Fibroblast of lung (primary cell): ENCODE results near the gene AKAP6. TPM values are rescaled to one million over a fixed set of nuclear protein-coding genes. Genes with fewer than 3 reads are reported as not detected.

Experiments
- DNase-seq, 2 donors: peaks; one replicate each; pipeline versions ENCODE4 v3.0.0 to v3.0.0-alpha.2; 2010; ENCODE audit warnings: low read depth in 2 of 2
- H2AFZ ChIP-seq: 2 replicates; pipeline ENCODE4 v1.5.1; 2012; ENCODE audit warnings: low read length, control low read depth, inconsistent platforms
- H3K27ac ChIP-seq: 2 replicates; pipeline ENCODE4 v1.5.1; 2011; ENCODE audit warnings: low read length, control low read depth; ENCODE audit not compliant: insufficient read depth
- H3K27me3 ChIP-seq: 2 replicates; pipeline ENCODE4 v1.5.1; 2011; ENCODE audit warnings: mild to moderate bottlenecking, low read length; ENCODE audit not compliant: control insufficient read depth, insufficient read depth
- H3K36me3 ChIP-seq: 2 replicates; pipeline ENCODE4 v1.5.1; 2011; ENCODE audit warnings: low read length; ENCODE audit not compliant: control insufficient read depth, insufficient read depth
- H3K4me1 ChIP-seq: 2 replicates; pipeline ENCODE4 v1.5.1; 2011; ENCODE audit warnings: low read length; ENCODE audit not compliant: control insufficient read depth, insufficient read depth; ENCODE audit errors: extremely low read depth
- H3K4me2 ChIP-seq: 2 replicates; pipeline ENCODE4 v1.5.1; 2011; ENCODE audit warnings: low read length, control low read depth; ENCODE audit not compliant: insufficient read depth; ENCODE audit errors: extremely low read depth
- H3K4me3 ChIP-seq, 4 experiments: fragments of 200-600 bp in 1 of 4; sonication (generic) in 1 of 4; replicated peaks in 1 of 4; 2 replicates each; pipeline ENCODE4 v1.5.1; 2011 to 2016; ENCODE audit warnings: low read length in 4 of 4, low read depth in 3 of 4, mild to moderate bottlenecking in 3 of 4, control low read depth in 2 of 4, inconsistent platforms in 1 of 4, mixed read lengths in 1 of 4; ENCODE audit not compliant: insufficient read depth in 1 of 4; ENCODE audit errors: control extremely low read depth in 1 of 4
- H3K79me2 ChIP-seq: 2 replicates; pipeline ENCODE4 v1.5.1; 2012; ENCODE audit warnings: mild to moderate bottlenecking, low read length, inconsistent platforms; ENCODE audit not compliant: control insufficient read depth, insufficient read depth
- H3K9ac ChIP-seq: 2 replicates; pipeline ENCODE4 v1.5.1; 2011; ENCODE audit warnings: mild to moderate bottlenecking, low read length, control low read depth; ENCODE audit not compliant: insufficient read depth
- H3K9me3 ChIP-seq: 2 replicates; pipeline ENCODE4 v1.5.1; 2012; ENCODE audit warnings: low read depth, low read length; ENCODE audit not compliant: control insufficient read depth, insufficient read depth
- H4K20me1 ChIP-seq: 2 replicates; pipeline ENCODE4 v1.5.1; 2011; ENCODE audit warnings: low read length; ENCODE audit not compliant: control insufficient read depth, insufficient read depth; ENCODE audit errors: extremely low read depth
- CTCF ChIP-seq, 2 donors: IDR thresholded peaks in 1 of 2; conservative IDR thresholded peaks in 1 of 2; 1 replicate in 1 of 2; 2 replicates in 1 of 2; pipeline ENCODE4 v1.5.1; 2011 to 2012; ENCODE audit warnings: low read length in 2 of 2, control low read depth in 1 of 2, inconsistent platforms in 1 of 2, low read depth in 1 of 2, mild to moderate bottlenecking in 1 of 2
- EZH2 ChIP-seq: IDR thresholded peaks from 2 replicates; pipeline ENCODE4 v1.5.1; 2012; ENCODE audit warnings: low read length, control low read depth, mild to moderate bottlenecking; ENCODE audit errors: missing control alignments
- polyA plus RNA-seq, 2 donors: library from polyadenylated mRNA; depleted of rRNA in 1 of 2; stranded (reverse) in 1 of 2; unstranded in 1 of 2; fragments of >200 nt; gene quantifications; 2 replicates each; pipeline ENCODE4 v1.2.1, GENCODE V29; 2011 to 2012; ENCODE audit warnings: missing spikeins in 1 of 2
- total RNA-seq: library from RNA; depleted of rRNA; stranded (reverse); fragments of >200 nt; gene quantifications from 2 replicates; pipeline ENCODE4 v1.2.1, GENCODE V29; 2014

The AKAP6 gene
- total and polyA plus RNA-seq, 2 donors (not counting 1 experiment from before 2014, with no cell fraction given), result 3.3 to 10.9 TPM

GRCh38 chr14:32728976-32729375 is 399.9 kb downstream of the AKAP6 start:
- Histone ChIP-seq H3K4me1 (no peaks in the 10 kb centered on the region), H3K79me2 (no peaks in the 10 kb centered on the region), H3K4me2 (no peak overlapping the region), H2AFZ (no peak overlapping the region), H3K4me3 (no peak overlapping the region), H3K27ac (no peak overlapping the region), H3K27me3 (no peaks in the 10 kb centered on the region), H3K9ac (no peak overlapping the region), H3K9me3 (no peaks in the 10 kb centered on the region), H4K20me1 (no peaks in the 10 kb centered on the region), H3K36me3 (no peaks in the 10 kb centered on the region)
- DNase-seq, result no peak
- no peak for TF ChIP-seq CTCF (conservative IDR thresholded peaks at IDR 0.05 in 1 of 2, IDR thresholded peaks at IDR 0.05 in 1 of 2; ENCODE audit: low read depth in 1 of 2, low read length in 2 of 2)
- TF ChIP-seq EZH2, result no peak

GRCh38 chr14:32731249-32731648 is 402.2 kb downstream of the AKAP6 start:
- Histone ChIP-seq H3K79me2 (no peaks in the 10 kb centered on the region), H4K20me1 (no peaks in the 10 kb centered on the region), H3K27ac (no peak overlapping the region), H3K9ac (no peak overlapping the region), H3K27me3 (no peaks in the 10 kb centered on the region), H3K4me3 (no peak overlapping the region), H3K4me2 (no peak overlapping the region), H3K9me3 (no peaks in the 10 kb centered on the region), H3K36me3 (no peaks in the 10 kb centered on the region), H2AFZ (no peak overlapping the region), H3K4me1 (no peaks in the 10 kb centered on the region)
- no peak for DNase-seq
- TF ChIP-seq EZH2, result no peak
- no peak for TF ChIP-seq CTCF (conservative IDR thresholded peaks at IDR 0.05 in 1 of 2, IDR thresholded peaks at IDR 0.05 in 1 of 2; ENCODE audit: low read depth in 1 of 2, low read length in 2 of 2)

GRCh38 chr14:32733015-32733414 is 403.9 kb downstream of the AKAP6 start:
- Histone ChIP-seq H3K9ac (no peak overlapping the region), H3K36me3 (no peaks in the 10 kb centered on the region), H2AFZ (no peak overlapping the region), H3K9me3 (no peaks in the 10 kb centered on the region), H3K4me1 (no peaks in the 10 kb centered on the region), H3K27ac (no peak overlapping the region), H3K4me3 (no peak overlapping the region), H4K20me1 (no peaks in the 10 kb centered on the region), H3K79me2 (no peaks in the 10 kb centered on the region), H3K27me3 (no peaks in the 10 kb centered on the region), H3K4me2 (no peak overlapping the region)
- no peak for DNase-seq
- no peak for TF ChIP-seq EZH2
- TF ChIP-seq CTCF (conservative IDR thresholded peaks at IDR 0.05 in 1 of 2, IDR thresholded peaks at IDR 0.05 in 1 of 2; ENCODE audit: low read depth in 1 of 2, low read length in 2 of 2), result no peak
